K562 (cell line): Measurements from ENCODE around the gene ZNF668. TPM values are rescaled to one million over a fixed set of nuclear protein-coding genes. Genes with fewer than 3 reads are reported as not detected.

Experiments
- ATAC-seq: fragments of 200-7000 bp; cut with Tn5 transposase; 3 replicates; pipeline ENCODE4 v1.9.1; 2020; ENCODE audit warnings: moderate library complexity
- BruUV-seq: library from RNA; stranded (reverse); fragments of 400-500 nt; replicated peaks from 2 replicates; lab custom pipeline; 2021; lab: Mats Ljungman, UMichigan
- CTCF ChIA-PET: fragments of 300-600 bp; formaldehyde crosslinking; extraction: SDS; loops from one replicate; lab custom pipeline; 2021; ENCODE audit warnings: low intra/inter-chr PET ratio; lab: Yijun Ruan, JAX
- POLR2A ChIA-PET: fragments of 300-600, 350-650 bp; sonication (Branson Sonifier 250); formaldehyde crosslinking; extraction: SDS; loops from one replicate; lab custom pipeline; 2021; ENCODE audit warnings: antibody characterized with exemption, inconsistent platforms; lab: Yijun Ruan, JAX
- DNase-seq, 4 experiments: peaks; one replicate each; pipeline versions ENCODE4 v3.0.0 to v3.0.0-alpha.2; 2011 to 2018; ENCODE audit warnings: low spot score in 3 of 4, mixed read lengths in 3 of 4; ENCODE audit errors: extremely low read depth in 1 of 4
- FAIRE-seq: peaks from 2 replicates; lab custom pipeline; 2011; peaks lifted over from hg19 to GRCh38; lab: Jason Lieb, UNC
- H2AFZ ChIP-seq: 2 replicates; pipeline ENCODE4 v1.6.0; 2011; ENCODE audit warnings: low read depth, low read length, control low read depth, inconsistent platforms
- H3K27ac ChIP-seq: fragments of 200-600 bp; 3 replicates; pipeline ENCODE4 v1.8.0; 2011; ENCODE audit warnings: low read depth, mild to moderate bottlenecking, control low read depth, inconsistent platforms, low read length, moderate library complexity, mixed read lengths; ENCODE audit errors: extremely low read depth
- H3K27me3 ChIP-seq, 2 experiments: fragments of 300-600 bp in 1 of 2; 2 replicates in 1 of 2; 3 replicates in 1 of 2; pipeline versions ENCODE4 v1.6.0 to v1.8.0; 2011; ENCODE audit warnings: inconsistent platforms in 2 of 2, low read length in 2 of 2, mild to moderate bottlenecking in 1 of 2, mixed read lengths in 1 of 2, moderate library complexity in 1 of 2; ENCODE audit not compliant: control insufficient read depth in 2 of 2, insufficient read depth in 2 of 2
- H3K36me3 ChIP-seq: fragments of 300-600 bp; 3 replicates; pipeline ENCODE4 v1.8.0; 2011; ENCODE audit warnings: mild to moderate bottlenecking, low read length, inconsistent platforms; ENCODE audit not compliant: control insufficient read depth, insufficient read depth
- H3K4me1 ChIP-seq, 2 experiments: fragments of 200-600 bp in 1 of 2; replicated peaks in 1 of 2; 2 replicates in 1 of 2; 3 replicates in 1 of 2; pipeline versions ENCODE4 v1.5.1 to v1.8.0; 2011; ENCODE audit warnings: inconsistent platforms in 2 of 2, low read length in 2 of 2, mild to moderate bottlenecking in 1 of 2, mixed read lengths in 1 of 2, moderate library complexity in 1 of 2; ENCODE audit not compliant: control insufficient read depth in 2 of 2, insufficient read depth in 2 of 2
- H3K4me2 ChIP-seq: 2 replicates; pipeline ENCODE4 v1.6.1; 2011; ENCODE audit warnings: low read length, control low read depth, inconsistent platforms, mixed read lengths; ENCODE audit not compliant: insufficient read depth
- H3K4me3 ChIP-seq: fragments of 200-600 bp; sonication (generic), shearing (Covaris generic); 2 replicates; pipeline ENCODE4 v1.5.1; 2016; ENCODE audit warnings: control low read depth, inconsistent platforms
- H3K79me2 ChIP-seq: fragments of 200-600 bp; 3 replicates; pipeline ENCODE4 v1.8.0; 2011; ENCODE audit warnings: low read length, inconsistent platforms; ENCODE audit not compliant: control insufficient read depth, insufficient read depth
- H3K9ac ChIP-seq, 2 experiments: 2 replicates each; pipeline versions ENCODE4 v1.6.0 to v1.6.1; 2011; ENCODE audit warnings: low read depth in 2 of 2, low read length in 2 of 2, control low read depth in 1 of 2, inconsistent platforms in 1 of 2, mild to moderate bottlenecking in 1 of 2, mixed read lengths in 1 of 2; ENCODE audit not compliant: insufficient read depth in 1 of 2
- H3K9me1 ChIP-seq: one replicate; pipeline ENCODE4 v1.6.0; 2011; ENCODE audit warnings: inconsistent platforms, mild to moderate bottlenecking, low read length, moderate library complexity; ENCODE audit not compliant: control insufficient read depth, insufficient read depth
- H3K9me3 ChIP-seq: replicated peaks from 2 replicates; pipeline ENCODE4 v1.5.1; 2011; ENCODE audit warnings: low read depth, low read length, inconsistent platforms; ENCODE audit not compliant: control insufficient read depth, insufficient read depth
- H4K20me1 ChIP-seq: replicated peaks from 2 replicates; pipeline ENCODE4 v1.6.1; 2011; ENCODE audit warnings: low read length, inconsistent platforms, mixed read lengths; ENCODE audit not compliant: control insufficient read depth, insufficient read depth
- CTCF ChIP-seq, 3 experiments: IDR thresholded peaks in 2 of 3; conservative IDR thresholded peaks in 1 of 3; 2 replicates each; pipeline ENCODE4 v1.5.1; 2011 to 2012; ENCODE audit warnings: low read length in 3 of 3, mild to moderate bottlenecking in 3 of 3, control low read depth in 2 of 3, improper control_type of control experiment in 1 of 3, inconsistent platforms in 1 of 3, low read depth in 1 of 3, mixed read lengths in 1 of 3, moderate library complexity in 1 of 3; ENCODE audit not compliant: insufficient read depth in 2 of 3
- EP400 ChIP-seq: fragments of 450-650 bp; IDR thresholded peaks from 2 replicates; pipeline ENCODE4 v1.6.1; 2017; ENCODE audit warnings: antibody characterized with exemption, mild to moderate bottlenecking, moderate library complexity
- ILF3 ChIP-seq: fragments of 450-650 bp; IDR thresholded peaks from 2 replicates; pipeline ENCODE4 v1.6.1; 2018; ENCODE audit warnings: antibody characterized with exemption, mild to moderate bottlenecking, moderate library complexity, borderline replicate concordance
- ZBTB34 ChIP-seq: fragments of 250-450 bp; sonication (Bioruptor Pico); IDR thresholded peaks from 2 replicates; pipeline ENCODE4 v1.8.0; 2021; ENCODE audit warnings: mild to moderate bottlenecking, moderate library complexity
- ZNF23 ChIP-seq: fragments of 250-450 bp; sonication (Bioruptor Pico); IDR thresholded peaks from 2 replicates; pipeline ENCODE4 v1.4.0; 2020; ENCODE audit warnings: mild to moderate bottlenecking
- WGBS: fragments of 100-300 bp; shearing (Covaris generic); methylation state at CpG from one replicate; pipeline ENCODE4 v1.1.6; 2016; ENCODE audit warnings: low coverage, mixed read lengths; ENCODE audit not compliant: insufficient coverage; ENCODE audit errors: missing lambda C conversion rate; 5-methylcytosine and 5-hydroxymethylcytosine counted together
- in situ Hi-C: fragments of 300-500 bp; cut with MboI; formaldehyde crosslinking; loops from 4 replicates; pipeline ENCODE4 v1.15.0; 2018; ENCODE audit warnings: inconsistent platforms, mixed read lengths
- intact Hi-C: fragments of 100-400 bp; cut with micrococcal nuclease; formaldehyde crosslinking; loops from 2 replicates; pipeline ENCODE4 v1.14.2; 2022
- polyA plus RNA-seq, 8 experiments: library from polyadenylated mRNA; depleted of rRNA in 4 of 8; stranded (reverse) in 5 of 8; unstranded in 3 of 8; fragments of >200 nt; fragmentation: Nextera tagmentation in 2 of 8; fragmentation: Illumina TruSeq in 1 of 8; extraction: Ambion mirVana in 2 of 8; extraction: Trizol in 1 of 8; gene quantifications; 2 replicates each; pipeline versions ENCODE4 v1.2.1 to v1.2.3, GENCODE V29; 2011 to 2014; ENCODE audit warnings: inconsistent platforms in 1 of 8, missing spikeins in 1 of 8
- total RNA-seq, 7 experiments: library from RNA; depleted of rRNA in 6 of 7; stranded (reverse); fragments of >200 nt in 6 of 7; fragmentation: Illumina TruSeq in 2 of 7; extraction: Trizol in 2 of 7; gene quantifications; 2 replicates each; pipeline versions ENCODE4 v1.2.1 to v1.2.3, GENCODE V29; 2011 to 2021; ENCODE audit warnings: low replicate concordance in 1 of 7

ZNF668 gene
- total and polyA plus RNA-seq, 9 of the 15 experiments (the other 6 are each of a cell fraction or from before 2014, with no cell fraction given), result 0.04 to 15.3 (median 3.8) TPM; not detected in 1

- TF ChIP-seq ZBTB34 (CRISPR knock-in tag) (no peak), ZNF23 (no peak), CTCF (IDR thresholded peaks at IDR 0.05 in 2 of 3, conservative IDR thresholded peaks at IDR 0.05 in 1 of 3; ENCODE audit: insufficient read depth in 2 of 3, low read depth in 1 of 3, low read length in 3 of 3) (no peak)
These were observed 34.2 kb upstream of the ZNF668 start, which contains the start of gene BCKDK (continued) for GRCh38 chr16:31108035-31108793.

- WGBS, result 76% methylated on average over 5 of the region's 6 CpGs
- Histone ChIP-seq H3K27me3 (no peaks in the 10 kb centered on the region), H4K20me1 (no peaks in the 10 kb centered on the region), H3K27ac (no peak overlapping the region), H3K9me3 (no peaks in the 10 kb centered on the region), H3K4me3 (no peak overlapping the region), H3K36me3 (peaks cover 34% of the 10 kb centered on the region; the same call in 2 of the 3 replicates), H3K4me1 (peaks cover 8 to 36% of the 10 kb centered on the region in 2 experiments), H3K4me2 (peak overlapping the region; percentile 81), H2AFZ (peak overlapping the region; percentile 99), H3K9me1 (no peaks in the 10 kb centered on the region), H3K79me2 (peaks cover 13% of the 10 kb centered on the region), H3K9ac (no peak overlapping the region)
- CTCF ChIA-PET, result no interaction called here
- in situ Hi-C loops, result no loop called here
- no peak for ATAC-seq
- DNase-seq, result no peak
- intact Hi-C loops, result loop anchor here (5.0 kb wide), 1 partner anchor 35 kb away; no protein-coding TSS in a partner anchor
- BruUV-seq, result no TSS peak
- FAIRE-seq, result peak; percentile 48
- TF ChIP-seq ILF3 (no peak), EP400 (0 out of 2 replicates have a peak, but pooled peaks have one; percentile 3)
- POLR2A ChIA-PET, result interaction anchor here (0.9 to 1.6 kb wide), 3 partner anchors 10 to 73 kb away, joined by 3 to 6 read pairs (median 4); partner anchors contain the start of genes FUS and KAT8
These were observed 33.4 kb upstream of the ZNF668 start for GRCh38 chr16:31107465-31107867.
